ENCODE results near the gene MYZAP.

GRCh38 chr15:57718309-57718708, 126.6 kb downstream of the MYZAP start:
- TF ChIP-seq POLR2AphosphoS5 (IDR thresholded peaks at IDR 0.05) = no peak
- no peak for TF ChIP-seq CTCF (IDR thresholded peaks at IDR 0.05; ENCODE audit: poor library complexity, severe bottlenecking)
- TF ChIP-seq TAF1 (IDR thresholded peaks at IDR 0.05; ENCODE audit: low read depth) = no peak
- TF ChIP-seq MXI1 (conservative IDR thresholded peaks at IDR 0.05; ENCODE audit: poor library complexity, severe bottlenecking) = no peak
